NK-92 treated with Interleukin-12 subunit alpha and Interleukin-12 subunit beta, amount 100 ng/mL, for 24 hours (cell line): ENCODE measurements around the gene IFI35.
"Not testable (repeated sequence)": the region's sequence is repeated elsewhere in the genome, so short reads cannot be mapped to it uniquely, and the experiment has no call there.

ENCODE experiments used
- DNase-seq: peaks from one replicate; lab custom pipeline; 2025; lab: John Stamatoyannopoulos, UW

Gene IFI35

DNA sequence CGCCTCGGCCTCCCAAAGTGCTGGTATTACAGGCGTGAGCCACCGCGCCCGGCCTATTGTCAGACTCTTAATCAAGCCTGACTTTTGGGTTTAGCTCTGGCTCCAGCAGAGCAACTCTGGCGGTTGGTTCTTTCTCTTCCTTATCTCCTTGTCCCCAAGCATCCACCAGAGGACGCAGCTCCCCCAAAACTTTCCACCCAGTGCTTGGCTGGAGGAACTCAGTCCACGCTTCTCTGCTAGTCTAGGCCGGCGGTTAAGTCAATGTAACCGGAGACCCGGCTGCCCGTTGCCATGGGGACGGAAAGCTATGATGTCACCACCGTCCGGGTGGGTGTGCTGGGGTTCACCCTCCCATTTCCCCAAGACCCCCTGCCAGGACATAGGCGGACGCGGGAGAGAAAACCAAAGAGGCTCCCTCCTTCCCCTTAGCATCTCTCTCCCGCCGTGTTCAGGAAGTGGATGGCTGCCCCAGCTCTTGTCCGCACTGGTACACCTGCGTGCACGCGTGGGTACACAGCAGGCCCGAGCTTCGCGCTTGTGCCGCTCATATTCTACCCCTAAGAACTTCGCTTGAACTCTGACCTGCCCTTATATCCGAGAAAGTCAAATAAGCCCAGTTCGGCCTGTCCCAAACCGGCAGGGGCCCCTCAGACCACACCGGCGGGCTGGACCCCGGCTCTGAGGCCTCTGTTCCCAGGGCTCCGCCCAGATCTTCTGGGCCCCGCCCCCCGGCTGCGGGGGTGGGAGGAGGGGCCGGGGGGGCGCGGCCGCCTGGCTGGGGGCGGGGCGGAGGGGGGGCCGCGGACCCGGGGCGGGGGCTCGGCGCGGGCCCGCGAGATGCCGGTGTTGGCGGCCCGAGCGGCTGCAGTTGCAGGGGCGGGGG is 18.1 kb downstream of the IFI35 start, which contains the start of gene RND2:
Gene RND2 (plus strand): TSS at position 825 of the 883 bp plus-strand sequence. CDS start 117 bp downstream, outside the sequence.
- no peak for DNase-seq

DNA sequence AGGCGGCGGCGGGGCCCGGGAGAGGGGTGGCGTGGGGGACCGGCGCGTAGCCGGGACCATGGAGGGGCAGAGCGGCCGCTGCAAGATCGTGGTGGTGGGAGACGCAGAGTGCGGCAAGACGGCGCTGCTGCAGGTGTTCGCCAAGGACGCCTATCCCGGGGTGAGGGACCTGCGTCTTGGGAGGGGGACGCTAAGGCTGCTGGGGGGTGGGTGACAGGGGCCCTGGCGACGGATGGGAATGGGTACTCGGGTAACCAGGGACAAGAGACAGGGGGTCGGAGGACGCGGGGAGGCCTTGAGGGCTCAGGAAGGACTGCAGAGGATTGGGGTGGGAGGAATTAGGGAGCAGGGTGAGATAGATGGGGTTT is 18.7 kb downstream of the IFI35 start:
- DNase-seq: no peak

DNA sequence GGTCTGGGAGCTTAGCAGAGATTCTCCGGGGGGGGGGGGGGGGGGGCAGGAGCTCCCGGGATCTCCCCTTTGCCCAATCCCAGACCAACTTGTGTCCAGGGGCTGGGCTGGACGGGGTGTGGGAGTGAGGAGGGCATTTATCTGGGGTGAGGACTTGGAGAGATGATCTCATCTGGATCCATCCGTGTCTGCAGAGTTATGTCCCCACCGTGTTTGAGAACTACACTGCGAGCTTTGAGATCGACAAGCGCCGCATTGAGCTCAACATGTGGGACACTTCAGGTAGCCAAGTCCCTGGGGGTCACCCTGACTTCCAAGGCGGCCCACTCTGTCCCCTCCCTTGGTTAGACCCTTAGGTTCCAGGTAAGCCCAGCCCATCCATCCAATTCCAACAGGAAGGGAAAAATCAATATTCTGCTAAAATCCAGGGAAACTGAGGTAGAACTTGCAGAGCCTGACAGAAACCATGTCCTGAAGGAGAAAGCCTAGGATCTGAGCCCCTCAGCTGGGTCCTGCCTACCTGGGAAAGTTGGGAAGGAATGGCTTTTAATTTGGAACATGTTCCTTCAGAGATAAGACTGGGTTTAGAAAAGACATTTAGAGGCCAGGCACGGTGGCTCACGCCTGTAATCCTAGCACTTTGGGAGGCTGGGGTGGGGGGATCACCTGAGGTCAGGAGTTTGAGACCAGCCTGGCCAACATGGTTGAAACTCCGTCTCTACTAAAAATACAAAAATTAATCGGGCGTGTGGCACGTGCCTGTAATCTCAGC is 19.4 kb downstream of the IFI35 start:
- DNase-seq: no peak

DNA sequence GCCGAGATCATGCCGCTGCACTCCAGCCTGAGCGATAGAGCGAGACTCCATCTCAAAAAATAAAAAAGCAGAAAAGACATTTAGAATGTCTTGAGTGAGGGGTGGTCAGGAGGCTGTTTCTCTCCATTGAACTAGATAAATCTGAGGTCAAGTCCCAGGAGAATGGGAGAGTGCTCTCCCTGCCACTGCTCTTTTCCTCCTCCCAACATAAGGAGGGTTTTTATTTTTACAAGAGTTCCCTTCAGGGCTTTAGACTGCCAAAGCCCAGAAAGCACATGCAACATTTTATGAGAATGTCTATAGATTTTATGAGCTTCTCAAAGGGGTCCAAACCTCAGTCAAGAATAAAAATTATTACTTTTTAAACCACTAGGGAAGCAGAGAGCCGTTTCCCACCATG is 20.0 kb downstream of the IFI35 start:
- no peak for DNase-seq

DNA sequence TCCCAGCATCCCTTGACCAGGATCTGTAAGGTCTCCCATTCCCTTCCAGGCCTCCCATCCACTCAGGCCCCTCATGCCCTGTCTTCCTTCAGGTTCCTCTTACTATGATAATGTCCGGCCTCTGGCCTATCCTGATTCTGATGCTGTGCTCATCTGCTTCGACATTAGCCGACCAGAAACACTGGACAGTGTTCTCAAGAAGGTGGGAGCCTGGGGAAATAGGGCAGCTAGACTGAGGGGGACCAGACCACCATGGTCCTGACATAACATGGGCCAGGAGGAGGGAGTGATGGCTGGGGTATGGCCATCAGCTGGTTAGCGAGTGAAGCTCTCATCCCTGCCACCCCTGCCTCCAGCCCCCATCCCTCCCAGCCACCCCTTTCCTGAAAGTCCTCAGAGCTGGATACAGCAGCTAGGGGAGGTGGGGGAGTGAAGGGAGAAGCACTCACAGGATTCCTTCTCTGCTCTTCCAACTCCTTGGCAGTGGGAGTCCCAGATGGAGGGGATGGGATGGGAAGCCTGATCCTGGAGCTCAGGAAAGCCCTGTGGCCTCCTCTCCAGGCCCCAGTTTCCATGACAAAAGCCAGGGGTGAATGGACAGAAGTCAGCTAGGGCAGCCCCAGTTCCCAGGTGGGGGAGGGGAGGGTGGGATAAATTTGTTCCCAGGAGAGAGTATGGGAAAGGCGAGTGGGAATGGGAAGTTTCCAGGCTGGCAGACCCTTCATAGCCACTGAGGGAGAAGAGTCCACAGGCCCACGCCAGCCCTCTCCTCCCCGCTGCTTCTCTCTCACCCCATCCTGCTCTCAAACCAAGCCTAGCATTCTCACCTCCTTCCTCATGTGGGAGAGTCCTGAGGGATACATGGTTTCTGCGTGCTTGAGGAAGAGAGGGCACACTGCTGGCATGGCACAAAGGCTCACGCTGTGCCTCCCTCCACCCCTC is 20.8 kb downstream of the IFI35 start:
- no peak for DNase-seq

DNA sequence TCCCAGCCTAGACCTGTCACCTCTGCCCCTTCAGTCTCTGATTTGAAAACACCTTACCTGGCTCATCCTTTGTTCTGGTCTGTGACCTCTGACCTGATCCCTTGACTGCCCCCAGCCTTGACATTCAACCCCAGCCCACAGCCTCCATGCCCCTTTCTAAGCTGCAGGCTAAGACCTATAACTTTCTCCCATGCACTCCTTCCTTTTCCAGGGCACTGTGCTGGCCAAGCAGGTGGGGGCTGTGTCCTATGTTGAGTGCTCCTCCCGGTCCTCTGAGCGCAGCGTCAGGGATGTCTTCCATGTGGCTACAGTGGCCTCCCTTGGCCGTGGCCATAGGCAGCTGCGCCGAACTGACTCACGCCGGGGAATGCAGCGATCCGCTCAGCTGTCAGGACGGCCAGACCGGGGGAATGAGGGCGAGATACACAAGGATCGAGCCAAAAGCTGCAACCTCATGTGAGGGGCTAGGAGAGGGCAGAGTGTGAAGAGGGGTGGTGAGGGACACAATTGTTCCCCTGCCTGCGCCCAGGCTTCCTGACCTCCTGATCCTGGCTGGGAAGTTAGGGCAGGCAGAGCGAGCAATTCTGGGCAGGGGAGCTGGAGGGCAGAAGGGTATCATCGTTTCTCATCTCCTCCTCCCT is 21.8 kb downstream of the IFI35 start:
- no peak for DNase-seq

DNA sequence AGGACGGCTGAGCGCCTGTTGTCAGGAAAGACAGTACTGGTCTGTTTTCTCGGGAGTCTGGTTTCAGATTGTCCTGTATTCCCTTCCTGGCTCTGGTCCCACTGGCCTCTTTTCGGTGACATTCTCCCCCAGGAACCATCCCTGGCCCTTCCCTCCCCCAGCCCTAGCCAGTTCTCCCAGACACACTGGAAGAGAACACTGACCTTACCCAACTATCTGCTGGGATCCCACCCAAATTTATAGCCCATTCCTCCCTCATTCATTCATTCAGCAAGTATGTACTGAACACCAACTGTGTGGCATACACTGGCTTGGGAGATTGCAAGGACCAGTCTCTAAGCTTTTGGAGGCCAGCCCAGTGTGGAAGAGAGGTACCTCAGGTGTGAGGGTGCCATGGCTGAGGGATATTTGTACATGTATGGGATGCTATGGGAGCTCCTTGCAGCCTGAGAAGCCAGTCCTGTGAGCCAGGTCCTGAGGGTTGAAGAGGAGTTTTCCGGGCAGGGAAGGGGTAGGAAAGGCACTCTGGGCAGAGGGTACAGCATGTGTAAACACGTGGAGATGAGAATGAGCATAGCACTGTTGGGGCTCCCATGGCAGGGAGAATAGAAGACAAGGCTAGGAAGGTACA is 23.7 kb downstream of the IFI35 start:
- DNase-seq: no peak

DNA sequence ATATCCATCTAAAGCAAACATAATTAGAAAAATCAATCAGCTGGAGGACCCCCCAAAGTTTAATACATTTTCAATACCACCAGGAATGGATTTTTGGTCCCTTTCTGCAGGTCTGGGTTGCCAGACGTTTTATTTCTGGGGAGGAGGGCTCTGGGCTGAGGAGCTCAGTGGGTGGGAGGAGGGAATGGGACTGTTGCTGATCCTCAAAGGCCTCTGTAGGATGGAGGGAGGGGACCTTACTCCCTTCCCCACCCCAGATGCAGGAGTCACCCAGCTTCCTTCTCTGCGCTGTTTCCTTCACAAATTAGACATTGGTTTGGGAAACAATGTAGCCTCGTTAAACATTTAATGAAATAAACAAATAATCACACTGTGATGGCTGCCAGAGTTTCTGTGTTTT is 25.1 kb downstream of the IFI35 start:
- DNase-seq: no peak

DNA sequence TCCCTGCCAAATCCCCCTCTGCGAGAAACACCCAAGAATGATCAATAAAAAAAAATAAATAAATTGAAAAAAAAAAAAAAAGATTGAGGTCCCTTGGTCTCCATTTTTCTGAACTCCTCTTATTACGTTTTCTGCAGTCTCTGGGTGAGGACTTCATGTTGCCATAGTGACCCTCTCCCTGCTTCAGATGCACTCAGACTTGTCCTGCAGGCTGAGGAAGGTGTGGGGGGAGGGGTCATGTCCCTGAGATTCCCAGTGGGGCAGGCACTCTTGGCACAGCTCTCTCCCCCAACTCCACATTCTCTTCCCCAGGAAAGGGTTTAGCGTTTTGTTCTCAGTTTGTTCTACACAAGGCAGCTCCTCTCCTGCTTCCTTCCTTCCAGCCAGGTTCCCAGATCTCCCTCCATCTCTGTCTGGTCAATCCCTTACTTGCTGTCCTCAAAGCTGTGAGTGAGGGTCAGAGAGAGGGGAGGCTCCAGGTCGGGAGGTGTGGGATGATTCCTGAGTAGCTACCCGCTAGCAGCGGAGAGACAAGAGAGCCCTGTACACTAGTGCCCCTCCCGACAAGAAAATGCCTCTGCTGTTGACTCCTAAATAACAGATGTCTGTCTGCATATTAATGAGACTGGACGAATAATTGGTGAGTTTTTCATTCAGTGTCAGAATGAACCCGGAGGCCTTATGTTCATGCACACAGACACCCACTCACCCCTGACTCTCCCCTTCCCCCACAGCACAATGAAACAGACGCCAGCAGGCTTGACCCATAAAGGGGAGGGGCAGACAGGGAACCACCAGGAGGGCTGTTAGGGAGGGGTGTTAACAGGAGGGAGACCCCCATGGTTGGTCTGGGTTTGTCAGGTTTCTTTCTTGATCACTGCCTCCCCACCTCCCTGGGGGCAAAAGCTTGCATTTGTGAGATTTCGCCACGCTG is 27.6 kb downstream of the IFI35 start:
- no peak for DNase-seq

DNA sequence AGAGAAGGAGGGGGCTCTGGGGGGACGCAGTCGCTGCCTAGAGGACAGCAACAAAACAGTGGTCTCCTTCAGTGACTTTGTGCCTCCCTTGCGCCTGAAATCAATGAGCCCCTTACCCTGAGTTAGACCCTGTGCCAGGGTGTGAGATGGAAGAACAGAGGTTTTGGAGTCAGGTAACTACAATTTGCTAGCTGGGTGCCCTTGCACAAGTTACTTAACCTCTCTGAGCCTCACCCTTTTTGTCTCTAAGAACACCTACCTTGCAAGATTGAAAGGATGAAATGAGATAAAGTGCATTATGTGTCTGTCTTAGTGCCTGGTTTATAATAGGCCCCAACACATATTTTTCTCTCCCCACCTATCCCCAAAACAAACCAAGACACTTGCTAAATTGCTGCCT is 28.3 kb downstream of the IFI35 start:
- no peak for DNase-seq

DNA sequence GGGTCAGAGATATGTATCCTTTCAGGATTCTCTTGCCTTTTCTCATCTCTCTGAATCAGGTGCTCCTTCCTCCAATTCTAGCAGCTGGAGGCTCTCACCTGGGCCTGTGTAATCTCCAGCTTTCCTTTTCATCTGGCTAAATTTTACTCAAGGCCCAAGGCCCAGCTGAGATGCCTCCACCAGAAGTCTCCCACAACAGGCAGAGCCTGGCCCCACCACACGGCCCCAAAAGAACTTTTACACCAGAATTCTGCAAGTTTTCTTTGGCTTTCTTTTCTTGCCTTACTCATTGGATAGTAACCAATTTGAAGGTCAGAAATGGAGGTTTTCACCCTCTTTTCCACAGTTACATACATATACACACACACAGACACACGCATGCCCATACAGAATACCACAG is 33.1 kb downstream of the IFI35 start:
- no peak for DNase-seq

DNA sequence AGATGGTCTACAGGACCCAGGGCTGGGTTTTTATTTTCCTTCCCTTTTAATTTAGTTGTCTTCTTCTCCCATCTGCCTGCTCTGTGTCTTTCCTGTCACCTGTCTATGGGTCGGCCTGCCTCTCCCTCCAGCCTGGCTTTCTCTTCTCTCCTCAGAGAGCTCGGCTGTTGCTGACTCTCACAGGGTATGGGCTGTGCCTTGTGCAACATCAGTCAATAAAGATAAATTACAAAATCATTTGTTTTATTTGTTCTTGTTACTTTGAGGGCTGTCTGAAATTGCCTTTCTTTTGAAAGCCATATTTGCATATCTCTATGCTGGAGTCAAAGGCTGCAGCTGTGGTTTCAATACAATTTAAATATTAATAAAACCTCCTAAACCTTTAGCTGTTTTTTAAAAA is 34.1 kb downstream of the IFI35 start:
- DNase-seq: no peak

DNA sequence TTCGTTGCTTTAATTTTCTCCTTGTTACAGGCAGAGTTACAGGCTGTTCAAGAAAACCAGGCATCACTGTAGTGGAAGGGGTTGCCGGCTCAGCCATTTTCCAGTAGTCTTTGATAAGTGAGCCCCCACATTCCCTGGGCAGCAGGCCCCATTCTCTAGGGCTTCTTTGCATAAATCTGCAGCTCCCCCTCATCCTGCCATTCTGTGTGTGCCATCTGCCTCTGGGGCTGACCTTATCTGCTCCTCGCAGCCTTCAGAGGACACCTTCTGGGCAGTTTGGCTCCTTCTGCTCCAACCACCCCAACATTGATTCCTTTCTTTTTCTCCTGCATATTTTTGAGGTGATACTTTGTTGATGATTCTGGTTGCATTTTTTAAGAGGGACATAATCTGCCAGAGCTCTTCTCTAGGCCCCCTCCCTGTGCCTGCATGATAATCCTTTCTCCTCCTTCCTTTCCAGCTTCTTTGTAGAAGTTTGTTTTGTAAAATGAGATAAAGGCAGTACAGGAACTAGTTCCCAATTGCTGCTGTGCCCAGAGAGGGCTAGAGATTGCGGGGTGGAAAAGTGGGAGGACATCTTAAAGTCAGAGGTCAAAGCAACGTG is 35.5 kb downstream of the IFI35 start:
- DNase-seq: no peak

DNA sequence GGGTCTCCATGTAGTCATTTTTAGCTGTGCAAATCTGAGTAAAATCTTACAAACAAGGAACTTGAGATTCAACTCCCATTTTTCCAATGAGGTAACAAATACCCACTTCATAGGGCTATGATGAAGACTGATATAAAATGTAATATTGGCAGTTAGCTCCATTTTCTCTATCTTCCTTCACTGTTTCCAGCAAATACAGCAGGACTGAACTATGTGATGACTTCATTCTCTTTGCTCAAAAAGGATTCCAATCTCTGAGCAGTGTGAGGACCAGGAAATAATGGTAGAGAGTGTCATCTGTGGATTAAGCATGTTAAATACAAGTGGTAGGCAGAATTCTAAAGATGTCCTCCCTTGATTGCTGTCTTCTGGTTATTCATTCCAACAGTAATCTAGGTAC is 36.7 kb downstream of the IFI35 start:
- no peak for DNase-seq

DNA sequence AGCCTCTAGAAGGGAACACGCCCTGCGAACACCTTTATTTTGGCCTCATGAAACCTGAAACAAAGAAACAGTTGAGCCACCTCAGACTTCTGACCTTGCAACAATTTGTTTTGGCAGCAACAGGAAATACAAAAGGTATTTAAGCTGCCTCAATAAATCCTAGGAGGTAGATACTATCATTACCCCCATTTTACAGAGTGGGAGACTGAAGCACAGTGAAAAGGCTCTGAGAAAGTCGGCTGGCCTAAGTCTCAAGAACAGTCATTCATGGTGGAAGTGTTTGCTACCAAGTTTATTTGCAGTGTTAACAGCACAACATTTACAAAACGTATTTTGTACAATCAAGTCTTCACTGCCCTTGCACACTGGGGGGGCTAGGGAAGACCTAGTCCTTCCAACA is 37.4 kb downstream of the IFI35 start:
- DNase-seq: no peak

DNA sequence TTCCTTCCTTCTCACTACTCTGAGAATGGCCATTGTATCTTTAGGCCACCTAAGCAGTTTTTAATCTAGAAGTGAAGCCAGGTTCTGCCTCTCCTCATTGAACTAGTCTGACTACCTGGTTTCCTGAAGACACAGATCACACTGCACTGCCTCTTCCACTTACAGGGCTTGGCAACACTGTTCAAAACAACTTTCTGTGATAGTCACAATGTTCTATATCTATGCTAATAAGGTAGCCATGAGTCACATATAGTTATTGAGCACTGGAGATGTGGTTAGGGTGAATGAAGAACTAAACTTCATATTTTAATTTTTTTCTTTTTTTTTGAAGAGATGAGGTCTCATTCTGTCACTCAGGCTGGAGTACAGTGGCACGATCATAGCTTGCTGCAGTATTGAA is 45.4 kb downstream of the IFI35 start:
- no peak for DNase-seq

DNA sequence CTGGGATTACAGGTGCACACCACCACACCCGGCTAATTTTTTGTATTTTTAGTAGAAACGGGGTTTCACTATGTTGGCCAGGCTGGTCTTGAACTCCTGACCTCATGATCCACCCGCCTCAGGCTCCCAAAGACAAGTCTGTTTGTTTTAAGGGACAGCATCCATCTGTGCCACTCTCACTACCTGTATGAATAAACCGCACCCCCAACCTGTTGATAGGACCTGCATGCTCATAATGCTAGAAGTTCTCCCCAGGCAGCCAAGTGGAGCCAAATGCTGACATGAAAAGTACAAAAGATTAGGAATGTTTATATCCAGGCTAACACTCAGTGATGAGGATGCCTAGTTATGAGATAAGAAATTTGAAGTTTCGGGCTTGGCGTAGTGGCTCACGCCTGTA is 46.4 kb downstream of the IFI35 start:
- DNase-seq: not testable (repeated sequence)

DNA sequence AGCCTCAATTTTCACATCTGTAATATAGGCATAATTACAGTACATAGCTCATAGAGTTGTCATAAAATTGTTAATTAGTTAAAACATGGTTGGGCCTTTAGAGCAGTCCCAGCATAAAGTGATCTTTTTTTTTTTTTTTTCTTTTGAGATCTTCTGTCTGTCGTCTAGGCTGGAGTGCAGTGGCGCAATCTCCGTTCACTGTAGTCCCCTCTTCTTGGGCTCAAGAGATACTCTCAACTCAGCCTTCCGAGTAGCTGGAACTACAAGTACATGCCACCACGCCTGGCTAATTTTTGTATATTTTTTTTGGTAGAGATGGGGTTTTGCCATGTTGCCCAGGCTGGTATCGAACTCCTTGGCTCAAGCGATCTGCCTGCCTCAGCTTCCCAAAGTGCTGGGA is 49.5 kb downstream of the IFI35 start:
- no peak for DNase-seq

DNA sequence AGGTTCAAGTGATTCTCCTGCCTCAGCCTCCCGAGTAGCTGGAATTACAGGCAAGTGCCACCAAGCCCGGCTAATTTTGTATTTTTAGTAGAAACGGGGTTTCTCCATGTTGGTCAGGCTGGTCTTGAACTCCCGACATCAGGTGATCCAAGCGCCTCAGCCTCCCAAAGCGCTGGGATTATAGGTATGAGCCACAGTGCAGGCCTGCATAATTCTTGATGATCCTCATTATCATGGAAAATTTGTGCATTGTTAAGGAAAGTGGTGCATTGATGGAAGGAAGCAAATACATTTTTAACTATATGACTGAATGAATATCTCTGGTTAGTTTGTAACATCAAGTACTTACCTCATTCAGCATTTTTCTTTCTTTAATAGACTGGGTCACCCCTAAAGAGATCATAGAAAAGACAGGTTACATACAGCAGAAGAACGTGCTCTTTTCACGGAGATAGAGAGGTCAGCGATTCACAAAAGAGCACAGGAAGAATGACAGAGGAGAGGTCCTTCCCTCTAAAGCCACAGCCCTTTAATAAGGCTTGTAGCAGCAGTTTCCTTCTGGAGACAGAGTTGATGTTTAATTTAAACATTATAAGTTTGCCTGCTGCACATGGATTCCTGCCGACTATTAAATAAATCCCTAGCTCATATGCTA is 56.5 kb downstream of the IFI35 start:
- DNase-seq: no peak
